Fibroblast of lung (primary cell): ENCODE results near the gene RNF157. TPM values are rescaled to one million over a fixed set of nuclear protein-coding genes. Genes with fewer than 3 reads are reported as not detected.
"Not testable (repeated sequence)": the region's sequence is repeated elsewhere in the genome, so short reads cannot be mapped to it uniquely, and the experiment has no call there.

Experiments
- DNase-seq, 2 donors: peaks; one replicate each; pipeline versions ENCODE4 v3.0.0 to v3.0.0-alpha.2; 2010; ENCODE audit warnings: low read depth in 2 of 2
- H2AFZ ChIP-seq: 2 replicates; pipeline ENCODE4 v1.5.1; 2012; ENCODE audit warnings: low read length, control low read depth, inconsistent platforms
- H3K27ac ChIP-seq: 2 replicates; pipeline ENCODE4 v1.5.1; 2011; ENCODE audit warnings: low read length, control low read depth; ENCODE audit not compliant: insufficient read depth
- H3K27me3 ChIP-seq: 2 replicates; pipeline ENCODE4 v1.5.1; 2011; ENCODE audit warnings: mild to moderate bottlenecking, low read length; ENCODE audit not compliant: control insufficient read depth, insufficient read depth
- H3K36me3 ChIP-seq: 2 replicates; pipeline ENCODE4 v1.5.1; 2011; ENCODE audit warnings: low read length; ENCODE audit not compliant: control insufficient read depth, insufficient read depth
- H3K4me1 ChIP-seq: 2 replicates; pipeline ENCODE4 v1.5.1; 2011; ENCODE audit warnings: low read length; ENCODE audit not compliant: control insufficient read depth, insufficient read depth; ENCODE audit errors: extremely low read depth
- H3K4me2 ChIP-seq: 2 replicates; pipeline ENCODE4 v1.5.1; 2011; ENCODE audit warnings: low read length, control low read depth; ENCODE audit not compliant: insufficient read depth; ENCODE audit errors: extremely low read depth
- H3K4me3 ChIP-seq, 4 experiments: fragments of 200-600 bp in 1 of 4; sonication (generic) in 1 of 4; replicated peaks in 1 of 4; 2 replicates each; pipeline ENCODE4 v1.5.1; 2011 to 2016; ENCODE audit warnings: low read length in 4 of 4, low read depth in 3 of 4, mild to moderate bottlenecking in 3 of 4, control low read depth in 2 of 4, inconsistent platforms in 1 of 4, mixed read lengths in 1 of 4; ENCODE audit not compliant: insufficient read depth in 1 of 4; ENCODE audit errors: control extremely low read depth in 1 of 4
- H3K79me2 ChIP-seq: 2 replicates; pipeline ENCODE4 v1.5.1; 2012; ENCODE audit warnings: mild to moderate bottlenecking, low read length, inconsistent platforms; ENCODE audit not compliant: control insufficient read depth, insufficient read depth
- H3K9ac ChIP-seq: 2 replicates; pipeline ENCODE4 v1.5.1; 2011; ENCODE audit warnings: mild to moderate bottlenecking, low read length, control low read depth; ENCODE audit not compliant: insufficient read depth
- H3K9me3 ChIP-seq: 2 replicates; pipeline ENCODE4 v1.5.1; 2012; ENCODE audit warnings: low read depth, low read length; ENCODE audit not compliant: control insufficient read depth, insufficient read depth
- H4K20me1 ChIP-seq: 2 replicates; pipeline ENCODE4 v1.5.1; 2011; ENCODE audit warnings: low read length; ENCODE audit not compliant: control insufficient read depth, insufficient read depth; ENCODE audit errors: extremely low read depth
- EZH2 ChIP-seq: IDR thresholded peaks from 2 replicates; pipeline ENCODE4 v1.5.1; 2012; ENCODE audit warnings: low read length, control low read depth, mild to moderate bottlenecking; ENCODE audit errors: missing control alignments
- polyA plus RNA-seq, 2 donors: library from polyadenylated mRNA; depleted of rRNA in 1 of 2; stranded (reverse) in 1 of 2; unstranded in 1 of 2; fragments of >200 nt; gene quantifications; 2 replicates each; pipeline ENCODE4 v1.2.1, GENCODE V29; 2011 to 2012; ENCODE audit warnings: missing spikeins in 1 of 2
- total RNA-seq: library from RNA; depleted of rRNA; stranded (reverse); fragments of >200 nt; gene quantifications from 2 replicates; pipeline ENCODE4 v1.2.1, GENCODE V29; 2014
- TF ChIP-seq, protein P1 (sequence below), 2 donors: IDR thresholded peaks in 1 of 2; conservative IDR thresholded peaks in 1 of 2; 1 replicate in 1 of 2; 2 replicates in 1 of 2; pipeline ENCODE4 v1.5.1; 2011 to 2012; ENCODE audit warnings: low read length in 2 of 2, control low read depth in 1 of 2, inconsistent platforms in 1 of 2, low read depth in 1 of 2, mild to moderate bottlenecking in 1 of 2

Gene RNF157
- total and polyA plus RNA-seq, 2 donors (not counting 1 experiment from before 2014, with no cell fraction given) = 2.0 to 3.1 TPM

DNA sequence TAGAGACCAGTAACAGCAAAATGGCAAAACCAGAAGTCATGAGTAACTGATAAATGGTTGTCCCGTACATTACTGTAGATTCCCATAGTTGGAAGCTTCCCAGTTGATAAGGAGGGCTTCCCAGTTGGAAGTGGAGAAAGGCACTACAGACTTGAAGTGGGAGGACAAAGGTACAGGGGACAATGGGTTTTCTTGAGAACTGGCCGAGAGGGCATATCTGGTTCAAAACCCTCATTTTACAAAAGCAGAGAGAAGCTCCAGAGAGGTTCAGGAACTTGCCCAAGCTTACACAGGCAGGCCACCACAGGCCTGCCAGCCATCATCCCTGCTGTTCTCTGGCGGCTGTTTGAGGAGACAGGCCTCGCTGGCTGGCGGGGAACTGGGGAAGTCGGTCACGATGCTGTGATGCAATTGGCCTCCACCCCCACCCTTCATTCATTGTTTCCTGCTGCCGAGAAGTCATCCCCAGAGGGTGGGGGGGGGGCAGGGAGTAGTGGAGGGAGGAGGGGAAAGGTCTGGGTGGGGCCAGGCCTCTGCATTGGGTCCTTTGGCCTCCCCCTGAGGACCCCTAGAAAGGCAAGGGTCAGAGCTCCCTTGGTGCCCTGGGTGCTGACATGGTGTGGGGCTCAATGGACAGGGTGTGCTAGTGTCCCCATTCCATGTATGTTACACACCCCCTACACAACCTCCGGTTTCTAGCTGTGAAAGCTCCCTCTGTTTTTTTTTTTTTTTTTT lies 27.9 kb upstream of the RNF157 start:
- H3K27ac ChIP-seq = peak overlapping the region; percentile 67
- no peak overlapping the region for H3K9ac ChIP-seq
- TF ChIP-seq, protein P1, sequence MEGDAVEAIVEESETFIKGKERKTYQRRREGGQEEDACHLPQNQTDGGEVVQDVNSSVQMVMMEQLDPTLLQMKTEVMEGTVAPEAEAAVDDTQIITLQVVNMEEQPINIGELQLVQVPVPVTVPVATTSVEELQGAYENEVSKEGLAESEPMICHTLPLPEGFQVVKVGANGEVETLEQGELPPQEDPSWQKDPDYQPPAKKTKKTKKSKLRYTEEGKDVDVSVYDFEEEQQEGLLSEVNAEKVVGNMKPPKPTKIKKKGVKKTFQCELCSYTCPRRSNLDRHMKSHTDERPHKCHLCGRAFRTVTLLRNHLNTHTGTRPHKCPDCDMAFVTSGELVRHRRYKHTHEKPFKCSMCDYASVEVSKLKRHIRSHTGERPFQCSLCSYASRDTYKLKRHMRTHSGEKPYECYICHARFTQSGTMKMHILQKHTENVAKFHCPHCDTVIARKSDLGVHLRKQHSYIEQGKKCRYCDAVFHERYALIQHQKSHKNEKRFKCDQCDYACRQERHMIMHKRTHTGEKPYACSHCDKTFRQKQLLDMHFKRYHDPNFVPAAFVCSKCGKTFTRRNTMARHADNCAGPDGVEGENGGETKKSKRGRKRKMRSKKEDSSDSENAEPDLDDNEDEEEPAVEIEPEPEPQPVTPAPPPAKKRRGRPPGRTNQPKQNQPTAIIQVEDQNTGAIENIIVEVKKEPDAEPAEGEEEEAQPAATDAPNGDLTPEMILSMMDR (conservative IDR thresholded peaks at IDR 0.05 in 1 of 2, IDR thresholded peaks at IDR 0.05 in 1 of 2; ENCODE audit: low read depth in 1 of 2, low read length in 2 of 2) = no peak
- TF ChIP-seq EZH2 = no peak
- DNase-seq = peak; percentile 70 to 75
- peak overlapping the region; percentile 58 for H3K4me2 ChIP-seq
- peak overlapping the region in 2 of 4 experiments; percentile 5 to 39 for H3K4me3 ChIP-seq
- H3K79me2 ChIP-seq = peaks cover 35% of the 10 kb centered on the region
- peaks cover 9% of the 10 kb centered on the region for H3K36me3 ChIP-seq
- H3K9me3 ChIP-seq = no peaks in the 10 kb centered on the region
- H3K4me1 ChIP-seq = peaks cover 18% of the 10 kb centered on the region
- no peak overlapping the region for H2AFZ ChIP-seq
- no peaks in the 10 kb centered on the region for H3K27me3 ChIP-seq
- H4K20me1 ChIP-seq = no peaks in the 10 kb centered on the region

DNA sequence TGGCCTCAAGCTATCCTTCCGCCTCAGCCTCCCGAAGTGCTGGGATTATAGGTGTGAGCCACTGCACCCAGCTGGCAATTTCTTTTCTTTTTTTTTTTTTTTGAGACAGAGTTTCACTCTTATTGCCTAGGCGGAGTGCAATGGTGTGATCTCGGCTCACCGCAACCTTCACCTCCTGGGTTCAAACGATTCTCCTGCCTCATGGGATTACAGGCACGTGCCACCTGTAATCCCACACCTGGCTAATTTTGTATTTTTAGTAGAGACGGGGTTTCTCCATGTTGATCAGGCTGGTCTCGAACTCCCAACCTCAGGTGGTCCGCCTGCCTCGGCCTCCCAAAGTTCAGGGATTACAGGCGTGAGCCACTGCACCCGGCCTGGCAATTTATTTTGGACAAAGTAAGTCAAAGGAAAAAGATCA lies 27.3 kb upstream of the RNF157 start:
- H3K27ac ChIP-seq = peak overlapping the region; percentile 67
- H2AFZ ChIP-seq, H4K20me1 ChIP-seq, H3K27me3 ChIP-seq, DNase-seq, H3K9me3 ChIP-seq, H3K4me2 ChIP-seq, H3K9ac ChIP-seq, H3K36me3 ChIP-seq, H3K4me3 ChIP-seq: not testable (repeated sequence)
- H3K79me2 ChIP-seq = peaks cover 35% of the 10 kb centered on the region
- H3K4me1 ChIP-seq = peaks cover 18% of the 10 kb centered on the region

DNA sequence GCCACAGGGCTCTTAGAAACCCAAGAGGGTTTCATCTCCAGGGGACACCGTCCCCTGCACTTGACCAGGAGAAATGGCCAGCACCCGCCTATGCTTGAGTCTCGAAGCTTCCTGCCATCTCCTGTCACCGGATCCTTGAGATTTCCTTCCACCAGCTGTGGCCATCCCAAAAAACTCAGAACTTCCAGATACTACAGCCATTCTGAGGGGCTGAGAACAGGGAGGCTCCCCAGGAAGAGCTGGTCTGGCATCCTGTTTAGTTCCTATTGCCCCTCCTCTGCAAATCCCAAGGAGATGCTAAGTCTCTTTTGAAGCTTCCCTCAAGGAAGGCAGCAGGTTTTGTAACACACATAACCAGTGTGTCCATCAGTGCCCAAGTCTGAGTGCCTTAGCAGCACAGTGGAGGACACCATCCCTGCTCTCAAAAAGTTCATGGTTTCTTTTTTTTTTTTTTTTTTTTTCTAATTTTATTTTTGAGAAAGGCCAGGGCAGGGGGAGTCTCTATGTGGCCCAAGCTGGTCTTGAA lies 26.8 kb upstream of the RNF157 start:
- H3K9ac ChIP-seq = no peak overlapping the region
- peaks cover 9% of the 10 kb centered on the region for H3K36me3 ChIP-seq
- DNase-seq = no peak

More for the DNA sequence above, 26.8 kb upstream of the RNF157 start:
- Histone ChIP-seq H3K79me2 (peaks cover 35% of the 10 kb centered on the region), H3K27ac (peak overlapping the region; percentile 75), H3K4me2 (peak overlapping the region; percentile 95), H2AFZ (no peak overlapping the region), H4K20me1 (no peaks in the 10 kb centered on the region), H3K9me3 (no peaks in the 10 kb centered on the region), H3K27me3 (no peaks in the 10 kb centered on the region), H3K4me1 (peaks cover 18% of the 10 kb centered on the region), H3K4me3 (peak overlapping the region; percentile 68 to 82 (median 69))
- TF ChIP-seq, protein P1 (conservative IDR thresholded peaks at IDR 0.05 in 1 of 2, IDR thresholded peaks at IDR 0.05 in 1 of 2; ENCODE audit: low read depth in 1 of 2, low read length in 2 of 2) = no peak
- no peak for TF ChIP-seq EZH2
